DOHH2 (cell line): ENCODE results near the gene PRKAR2A.
"Not testable (repeated sequence)": the region's sequence is repeated elsewhere in the genome, so short reads cannot be mapped to it uniquely, and the experiment has no call there.

Experiments
- H3F3A ChIP-seq: fragments of 200-600 bp; sonication (generic), shearing (Covaris generic); 2 replicates; pipeline ENCODE4 v1.6.0; 2016; ENCODE audit warnings: antibody characterized with exemption, mild to moderate bottlenecking; ENCODE audit not compliant: control insufficient read depth, insufficient read depth
- H3K27ac ChIP-seq: fragments of 200-600 bp; sonication (generic); 2 replicates; pipeline ENCODE4 v1.5.1; 2014; ENCODE audit warnings: low read depth, mild to moderate bottlenecking, low read length, moderate library complexity
- H3K27me3 ChIP-seq: fragments of 200-600 bp; sonication (generic); 2 replicates; pipeline ENCODE4 v1.6.1; 2014; ENCODE audit warnings: mild to moderate bottlenecking, low read length, mixed read lengths; ENCODE audit not compliant: control insufficient read depth
- H3K36me3 ChIP-seq: fragments of 200-600 bp; sonication (generic); 2 replicates; pipeline ENCODE4 v1.6.1; 2014; ENCODE audit warnings: mild to moderate bottlenecking, low read length, moderate library complexity, mixed read lengths; ENCODE audit not compliant: control insufficient read depth
- H3K4me1 ChIP-seq: fragments of 200-600 bp; sonication (generic); 2 replicates; pipeline ENCODE4 v1.6.1; 2014; ENCODE audit warnings: mild to moderate bottlenecking, low read length, mixed read lengths; ENCODE audit not compliant: control insufficient read depth
- H3K4me2 ChIP-seq: fragments of 200-600 bp; sonication (generic); 2 replicates; pipeline ENCODE4 v1.6.0; 2014; ENCODE audit warnings: mild to moderate bottlenecking, low read length, moderate library complexity
- H3K4me3 ChIP-seq: fragments of 200-600 bp; sonication (generic); 2 replicates; pipeline ENCODE4 v1.5.1; 2014; ENCODE audit warnings: mild to moderate bottlenecking, low read length, mixed read lengths
- H3K79me2 ChIP-seq: fragments of 200-600 bp; sonication (generic); 2 replicates; pipeline ENCODE4 v1.6.1; 2014; ENCODE audit warnings: mild to moderate bottlenecking, low read length, mixed read lengths; ENCODE audit not compliant: control insufficient read depth
- H3K9me2 ChIP-seq: fragments of 200-600 bp; sonication (generic); replicated peaks from 2 replicates; pipeline ENCODE4 v1.6.1; 2014; ENCODE audit warnings: mild to moderate bottlenecking, low read length, mixed read lengths; ENCODE audit not compliant: control insufficient read depth
- H3K9me3 ChIP-seq: fragments of 200-600 bp; sonication (generic); 2 replicates; pipeline ENCODE4 v1.6.1; 2014; ENCODE audit warnings: antibody characterized with exemption, low read length, mixed read lengths; ENCODE audit not compliant: control insufficient read depth, insufficient read depth
- H4K20me1 ChIP-seq: fragments of 200-600 bp; sonication (generic); 2 replicates; pipeline ENCODE4 v1.6.0; 2014; ENCODE audit warnings: low read depth, mild to moderate bottlenecking, antibody characterized with exemption, low read length, moderate library complexity; ENCODE audit not compliant: control insufficient read depth, insufficient read depth
- EZH2phosphoT487 ChIP-seq: fragments of 200-600 bp; sonication (generic); IDR thresholded peaks from 2 replicates; pipeline ENCODE4 v1.6.1; 2017; ENCODE audit warnings: borderline replicate concordance, mild to moderate bottlenecking, antibody characterized with exemption, low read length, moderate library complexity, mixed read lengths
- TF ChIP-seq, protein P1 (sequence below): fragments of 200-600 bp; sonication (generic); IDR thresholded peaks from one replicate; pipeline ENCODE4 v1.5.1; 2014; ENCODE audit warnings: antibody characterized with exemption, mild to moderate bottlenecking, low read depth, low read length; ENCODE audit not compliant: poor library complexity, severe bottlenecking

PRKAR2A gene

GRCh38 chr3:48811524-48811923, 36.1 kb downstream of the PRKAR2A start:
- no peaks in the 10 kb centered on the region for H3K4me1 ChIP-seq
- no peak overlapping the region for H3K27ac ChIP-seq
- no peaks in the 10 kb centered on the region for H3F3A ChIP-seq
- no peak overlapping the region for H3K4me3 ChIP-seq
- H3K4me2 ChIP-seq, result no peak overlapping the region
- no peaks in the 10 kb centered on the region for H3K36me3 ChIP-seq
- no peaks in the 10 kb centered on the region for H3K9me2 ChIP-seq
- TF ChIP-seq, protein P1, sequence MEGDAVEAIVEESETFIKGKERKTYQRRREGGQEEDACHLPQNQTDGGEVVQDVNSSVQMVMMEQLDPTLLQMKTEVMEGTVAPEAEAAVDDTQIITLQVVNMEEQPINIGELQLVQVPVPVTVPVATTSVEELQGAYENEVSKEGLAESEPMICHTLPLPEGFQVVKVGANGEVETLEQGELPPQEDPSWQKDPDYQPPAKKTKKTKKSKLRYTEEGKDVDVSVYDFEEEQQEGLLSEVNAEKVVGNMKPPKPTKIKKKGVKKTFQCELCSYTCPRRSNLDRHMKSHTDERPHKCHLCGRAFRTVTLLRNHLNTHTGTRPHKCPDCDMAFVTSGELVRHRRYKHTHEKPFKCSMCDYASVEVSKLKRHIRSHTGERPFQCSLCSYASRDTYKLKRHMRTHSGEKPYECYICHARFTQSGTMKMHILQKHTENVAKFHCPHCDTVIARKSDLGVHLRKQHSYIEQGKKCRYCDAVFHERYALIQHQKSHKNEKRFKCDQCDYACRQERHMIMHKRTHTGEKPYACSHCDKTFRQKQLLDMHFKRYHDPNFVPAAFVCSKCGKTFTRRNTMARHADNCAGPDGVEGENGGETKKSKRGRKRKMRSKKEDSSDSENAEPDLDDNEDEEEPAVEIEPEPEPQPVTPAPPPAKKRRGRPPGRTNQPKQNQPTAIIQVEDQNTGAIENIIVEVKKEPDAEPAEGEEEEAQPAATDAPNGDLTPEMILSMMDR, result no peak
- no peak for TF ChIP-seq EZH2phosphoT487
- H4K20me1 ChIP-seq, result no peaks in the 10 kb centered on the region
- no peaks in the 10 kb centered on the region for H3K27me3 ChIP-seq
- no peaks in the 10 kb centered on the region for H3K9me3 ChIP-seq
- peaks cover 4% of the 10 kb centered on the region; the same call in 1 of the 2 replicates for H3K79me2 ChIP-seq

GRCh38 chr3:48804930-48805329, 42.7 kb downstream of the PRKAR2A start:
- no peaks in the 10 kb centered on the region for H3K4me1 ChIP-seq
- H3K36me3 ChIP-seq, result no peaks in the 10 kb centered on the region
- no peaks in the 10 kb centered on the region for H3K79me2 ChIP-seq
- no peaks in the 10 kb centered on the region for H3K9me3 ChIP-seq
- no peak overlapping the region for H3K4me2 ChIP-seq
- TF ChIP-seq, protein P1, result no peak
- H3K27ac ChIP-seq, result no peak overlapping the region
- no peaks in the 10 kb centered on the region for H4K20me1 ChIP-seq
- H3K9me2 ChIP-seq, result no peaks in the 10 kb centered on the region
- no peaks in the 10 kb centered on the region for H3K27me3 ChIP-seq
- H3F3A ChIP-seq, result no peaks in the 10 kb centered on the region
- H3K4me3 ChIP-seq, result no peak overlapping the region

- not testable (repeated sequence) for H3K27me3 ChIP-seq, H3K79me2 ChIP-seq, H3K4me2 ChIP-seq, H3K4me3 ChIP-seq, H3K27ac ChIP-seq, H3K36me3 ChIP-seq, H3F3A ChIP-seq, H3K4me1 ChIP-seq, H3K9me3 ChIP-seq, H4K20me1 ChIP-seq, H3K9me2 ChIP-seq
Observed at GRCh38 chr3:48800831-48801230, 46.8 kb downstream of the PRKAR2A start.

- no peaks in the 10 kb centered on the region for H3K27me3 ChIP-seq
- H4K20me1 ChIP-seq, result no peaks in the 10 kb centered on the region
- H3K9me3 ChIP-seq, result no peaks in the 10 kb centered on the region
- H3K36me3 ChIP-seq, result no peaks in the 10 kb centered on the region
- H3F3A ChIP-seq, result no peaks in the 10 kb centered on the region
- no peak overlapping the region for H3K27ac ChIP-seq
- H3K4me3 ChIP-seq, result no peak overlapping the region
- H3K9me2 ChIP-seq, result no peaks in the 10 kb centered on the region
- no peaks in the 10 kb centered on the region for H3K79me2 ChIP-seq
- TF ChIP-seq, protein P1, result no peak
- TF ChIP-seq EZH2phosphoT487, result no peak
- no peak overlapping the region for H3K4me2 ChIP-seq
- no peaks in the 10 kb centered on the region for H3K4me1 ChIP-seq
Observed at GRCh38 chr3:48798998-48799397, 48.7 kb downstream of the PRKAR2A start.
